HG03064 (cell line): ENCODE measurements around the gene ACTL10.
"Not testable (repeated sequence)": the region's sequence is repeated elsewhere in the genome, so short reads cannot be mapped to it uniquely, and the experiment has no call there.

Experiments used
- ATAC-seq: cut with Tn5 transposase; IDR thresholded peaks from one replicate; pipeline ENCODE4 v1.9.1; 2021; ENCODE audit warnings: low read depth; ENCODE audit not compliant: unreplicated experiment

The ACTL10 gene

GRCh38 chr20:33689493-33689892 is 22.8 kb downstream of the ACTL10 start:
- ATAC-seq = no peak

- ATAC-seq = no peak
These were observed 23.2 kb downstream of the ACTL10 start for GRCh38 chr20:33689973-33690372.

- ATAC-seq = no peak
These were observed 26.5 kb downstream of the ACTL10 start for GRCh38 chr20:33693289-33693688.

- no peak for ATAC-seq
These were observed 27.2 kb downstream of the ACTL10 start for GRCh38 chr20:33693741-33694638.

- no peak for ATAC-seq
These were observed 27.9 kb downstream of the ACTL10 start for GRCh38 chr20:33694639-33695012.

- ATAC-seq = no peak
These were observed 29.7 kb downstream of the ACTL10 start for GRCh38 chr20:33696448-33696847.

GRCh38 chr20:33697129-33697528 is 30.4 kb downstream of the ACTL10 start:
- ATAC-seq = no peak

GRCh38 chr20:33698966-33699365 is 32.2 kb downstream of the ACTL10 start:
- not testable (repeated sequence) for ATAC-seq

- ATAC-seq = not testable (repeated sequence)
These were observed 34.1 kb downstream of the ACTL10 start for GRCh38 chr20:33700696-33701441.

- no peak for ATAC-seq
These were observed 35.1 kb downstream of the ACTL10 start for GRCh38 chr20:33701629-33702450.

GRCh38 chr20:33702861-33703260 is 36.1 kb downstream of the ACTL10 start:
- ATAC-seq = no peak

GRCh38 chr20:33703498-33704137 is 36.9 kb downstream of the ACTL10 start:
- ATAC-seq = no peak

- ATAC-seq = no peak
These were observed 37.6 kb downstream of the ACTL10 start for GRCh38 chr20:33704197-33704924.

- no peak for ATAC-seq
These were observed 40.9 kb downstream of the ACTL10 start for GRCh38 chr20:33707668-33708067.

- ATAC-seq = no peak
These were observed 42.7 kb downstream of the ACTL10 start for GRCh38 chr20:33709398-33709797.

- no peak for ATAC-seq
These were observed 43.3 kb downstream of the ACTL10 start for GRCh38 chr20:33709905-33710541.

GRCh38 chr20:33710681-33711445 is 44.1 kb downstream of the ACTL10 start:
- ATAC-seq = no peak

GRCh38 chr20:33711446-33711738 is 44.6 kb downstream of the ACTL10 start:
- no peak for ATAC-seq

GRCh38 chr20:33713865-33714367 is 47.2 kb downstream of the ACTL10 start:
- no peak for ATAC-seq
